GM12878 (cell line): Measurements from ENCODE around the gene SIN3A. TPM values are rescaled to one million over a fixed set of nuclear protein-coding genes. Genes with fewer than 3 reads are reported as not detected.

ENCODE experiments used
- CHD2 ChIP-seq: IDR thresholded peaks from 2 replicates; pipeline ENCODE4 v1.6.1; 2011; ENCODE audit warnings: low read depth, low read length, improper control_type of control experiment, borderline replicate concordance
- EP300 ChIP-seq, 2 experiments: fragments of 150-350 bp in 1 of 2; IDR thresholded peaks; 2 replicates each; pipeline ENCODE4 v1.6.1; 2011 to 2012; ENCODE audit warnings: low read depth in 2 of 2, low read length in 2 of 2, borderline replicate concordance in 1 of 2, improper control_type of control experiment in 1 of 2, inconsistent platforms in 1 of 2; ENCODE audit not compliant: control insufficient read depth in 1 of 2
- IRF4 ChIP-seq: IDR thresholded peaks from 2 replicates; pipeline ENCODE4 v1.6.1; 2011; ENCODE audit warnings: low read depth, low read length
- JUNB ChIP-seq: IDR thresholded peaks from 2 replicates; pipeline ENCODE4 v1.6.1; 2016; ENCODE audit warnings: antibody characterized with exemption, mild to moderate bottlenecking
- JUND ChIP-seq: IDR thresholded peaks from 2 replicates; pipeline ENCODE4 v1.6.1; 2012; ENCODE audit warnings: low read depth, mild to moderate bottlenecking, low read length, improper control_type of control experiment, moderate library complexity
- MEF2B ChIP-seq: fragments of 450-650 bp; IDR thresholded peaks from 2 replicates; pipeline ENCODE4 v1.6.1; 2018; ENCODE audit warnings: mild to moderate bottlenecking, moderate library complexity; ENCODE audit not compliant: partially characterized antibody, poor library complexity, severe bottlenecking
- RELA ChIP-seq: fragments of 450-650 bp; IDR thresholded peaks from 2 replicates; pipeline ENCODE4 v1.8.0; 2014; ENCODE audit warnings: borderline replicate concordance; ENCODE audit not compliant: partially characterized antibody
- SPI1 ChIP-seq: IDR thresholded peaks from 2 replicates; pipeline ENCODE4 v1.6.1; 2011; ENCODE audit warnings: low read depth, mild to moderate bottlenecking, low read length, moderate library complexity, borderline replicate concordance; ENCODE audit not compliant: insufficient read depth
- SREBF2 ChIP-seq: IDR thresholded peaks from 2 replicates; pipeline ENCODE4 v1.6.1; 2012; ENCODE audit warnings: mild to moderate bottlenecking, low read length
- YY1 ChIP-seq: IDR thresholded peaks from 2 replicates; pipeline ENCODE4 v1.6.1; 2011; ENCODE audit warnings: low read depth, mild to moderate bottlenecking, low read length
- ZNF274 ChIP-seq: IDR thresholded peaks from one replicate; pipeline ENCODE4 v1.8.0; 2011; ENCODE audit not compliant: insufficient read length, insufficient read depth
- polyA plus RNA-seq, 11 experiments: library from polyadenylated mRNA; depleted of rRNA in 4 of 11; unstranded in 6 of 11; stranded (reverse) in 5 of 11; fragments of >200 nt; fragmentation: Nextera tagmentation in 4 of 11; fragmentation: Illumina TruSeq in 1 of 11; extraction: Ambion mirVana in 4 of 11; extraction: Trizol in 1 of 11; gene quantifications; 1 replicate in 1 of 11; 2 replicates in 10 of 11; pipeline versions ENCODE4 v1.2.1 to v1.2.3, GENCODE V29; 2011 to 2016; ENCODE audit warnings: inconsistent platforms in 2 of 11, missing spikeins in 2 of 11, low read depth in 1 of 11
- total RNA-seq, 4 experiments: library from RNA; depleted of rRNA in 3 of 4; stranded (reverse); fragments of >200 nt in 3 of 4; fragmentation: Illumina TruSeq in 1 of 4; extraction: Trizol in 1 of 4; gene quantifications; 2 replicates each; pipeline versions ENCODE4 v1.2.1 to v1.2.3, GENCODE V29; 2013 to 2021
- TF ChIP-seq, protein P1 (sequence below): fragments of 450-650 bp; formaldehyde crosslinking; IDR thresholded peaks from 2 replicates; pipeline ENCODE4 v1.4.0; 2022; ENCODE audit warnings: mild to moderate bottlenecking, moderate library complexity
- TF ChIP-seq, protein P2 (sequence below): IDR thresholded peaks from 2 replicates; pipeline ENCODE4 v1.6.1; 2012; ENCODE audit warnings: mild to moderate bottlenecking, low read depth, low read length
- TF ChIP-seq, protein P3 (sequence below): IDR thresholded peaks from 2 replicates; pipeline ENCODE4 v1.6.1; 2011; ENCODE audit warnings: borderline replicate concordance, low read depth, mild to moderate bottlenecking, moderate library complexity, low read length; ENCODE audit not compliant: insufficient read depth, poor library complexity, severe bottlenecking
- TF ChIP-seq, protein P4 (sequence below): fragments of 150-350 bp; IDR thresholded peaks from 2 replicates; pipeline ENCODE4 v1.6.1; 2014; ENCODE audit warnings: mild to moderate bottlenecking, low read depth, low read length

The SIN3A gene
- total and polyA plus RNA-seq, 10 of the 15 experiments (the other 5 are each of a cell fraction or from before 2014, with no cell fraction given), result 6.4 to 62.2 (median 29.2) TPM

DNA sequence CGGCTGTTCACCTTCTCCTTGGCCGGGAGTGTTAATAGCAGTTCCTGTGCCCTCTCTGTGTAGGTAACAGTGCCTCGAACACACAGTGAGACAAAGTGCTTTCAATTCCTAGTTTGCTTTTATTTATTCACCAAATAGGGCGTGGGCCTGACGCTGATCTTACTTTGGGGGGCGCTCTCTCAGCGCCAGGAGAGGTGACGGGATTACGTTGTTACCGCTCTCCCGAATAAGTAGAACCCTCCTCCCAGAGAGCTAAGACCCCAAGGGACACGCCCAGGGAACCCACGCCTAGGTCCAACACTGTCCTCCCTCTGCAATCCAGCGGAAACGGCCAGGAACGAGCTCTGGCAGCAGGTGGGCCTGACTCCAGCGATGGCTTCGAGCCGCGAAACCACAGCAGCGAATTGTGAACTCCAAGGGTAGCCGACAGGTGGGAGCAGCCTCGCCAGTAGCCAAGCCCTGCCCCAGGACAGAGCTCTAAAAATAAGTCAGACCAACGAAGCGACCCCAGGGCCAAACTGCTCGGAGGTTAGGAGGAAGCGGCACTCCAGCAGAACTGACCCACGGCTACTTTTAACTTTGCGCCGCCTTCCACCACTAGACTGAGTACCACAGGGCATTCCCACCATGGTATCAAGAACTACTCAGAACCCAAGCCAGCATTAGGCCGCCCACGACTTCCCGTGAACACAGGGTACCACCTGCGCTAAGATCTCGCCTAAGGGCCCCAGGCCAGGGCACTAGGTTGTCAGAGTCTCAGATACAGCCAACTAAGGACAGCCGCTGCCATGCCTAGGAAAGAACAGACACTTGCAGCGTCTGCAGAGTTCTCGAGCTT, 1.6 kb upstream of the SIN3A start (continued):
- TF ChIP-seq, protein P1, sequence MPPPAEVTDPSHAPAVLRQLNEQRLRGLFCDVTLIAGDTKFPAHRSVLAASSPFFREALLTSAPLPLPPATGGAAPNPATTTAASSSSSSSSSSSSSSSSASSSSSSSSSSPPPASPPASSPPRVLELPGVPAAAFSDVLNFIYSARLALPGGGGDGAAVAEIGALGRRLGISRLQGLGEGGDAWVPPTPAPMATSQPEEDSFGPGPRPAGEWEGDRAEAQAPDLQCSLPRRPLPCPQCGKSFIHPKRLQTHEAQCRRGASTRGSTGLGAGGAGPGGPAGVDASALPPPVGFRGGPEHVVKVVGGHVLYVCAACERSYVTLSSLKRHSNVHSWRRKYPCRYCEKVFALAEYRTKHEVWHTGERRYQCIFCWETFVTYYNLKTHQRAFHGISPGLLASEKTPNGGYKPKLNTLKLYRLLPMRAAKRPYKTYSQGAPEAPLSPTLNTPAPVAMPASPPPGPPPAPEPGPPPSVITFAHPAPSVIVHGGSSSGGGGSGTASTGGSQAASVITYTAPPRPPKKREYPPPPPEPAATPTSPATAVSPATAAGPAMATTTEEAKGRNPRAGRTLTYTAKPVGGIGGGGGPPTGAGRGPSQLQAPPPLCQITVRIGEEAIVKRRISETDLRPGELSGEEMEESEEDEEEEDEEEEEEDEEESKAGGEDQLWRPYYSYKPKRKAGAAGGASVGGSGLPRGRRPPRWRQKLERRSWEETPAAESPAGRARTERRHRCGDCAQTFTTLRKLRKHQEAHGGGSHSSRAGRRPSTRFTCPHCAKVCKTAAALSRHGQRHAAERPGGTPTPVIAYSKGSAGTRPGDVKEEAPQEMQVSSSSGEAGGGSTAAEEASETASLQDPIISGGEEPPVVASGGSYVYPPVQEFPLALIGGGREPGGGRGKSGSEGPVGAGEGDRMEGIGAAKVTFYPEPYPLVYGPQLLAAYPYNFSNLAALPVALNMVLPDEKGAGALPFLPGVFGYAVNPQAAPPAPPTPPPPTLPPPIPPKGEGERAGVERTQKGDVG (CRISPR knock-in tag), result no peak
- TF ChIP-seq, protein P2, sequence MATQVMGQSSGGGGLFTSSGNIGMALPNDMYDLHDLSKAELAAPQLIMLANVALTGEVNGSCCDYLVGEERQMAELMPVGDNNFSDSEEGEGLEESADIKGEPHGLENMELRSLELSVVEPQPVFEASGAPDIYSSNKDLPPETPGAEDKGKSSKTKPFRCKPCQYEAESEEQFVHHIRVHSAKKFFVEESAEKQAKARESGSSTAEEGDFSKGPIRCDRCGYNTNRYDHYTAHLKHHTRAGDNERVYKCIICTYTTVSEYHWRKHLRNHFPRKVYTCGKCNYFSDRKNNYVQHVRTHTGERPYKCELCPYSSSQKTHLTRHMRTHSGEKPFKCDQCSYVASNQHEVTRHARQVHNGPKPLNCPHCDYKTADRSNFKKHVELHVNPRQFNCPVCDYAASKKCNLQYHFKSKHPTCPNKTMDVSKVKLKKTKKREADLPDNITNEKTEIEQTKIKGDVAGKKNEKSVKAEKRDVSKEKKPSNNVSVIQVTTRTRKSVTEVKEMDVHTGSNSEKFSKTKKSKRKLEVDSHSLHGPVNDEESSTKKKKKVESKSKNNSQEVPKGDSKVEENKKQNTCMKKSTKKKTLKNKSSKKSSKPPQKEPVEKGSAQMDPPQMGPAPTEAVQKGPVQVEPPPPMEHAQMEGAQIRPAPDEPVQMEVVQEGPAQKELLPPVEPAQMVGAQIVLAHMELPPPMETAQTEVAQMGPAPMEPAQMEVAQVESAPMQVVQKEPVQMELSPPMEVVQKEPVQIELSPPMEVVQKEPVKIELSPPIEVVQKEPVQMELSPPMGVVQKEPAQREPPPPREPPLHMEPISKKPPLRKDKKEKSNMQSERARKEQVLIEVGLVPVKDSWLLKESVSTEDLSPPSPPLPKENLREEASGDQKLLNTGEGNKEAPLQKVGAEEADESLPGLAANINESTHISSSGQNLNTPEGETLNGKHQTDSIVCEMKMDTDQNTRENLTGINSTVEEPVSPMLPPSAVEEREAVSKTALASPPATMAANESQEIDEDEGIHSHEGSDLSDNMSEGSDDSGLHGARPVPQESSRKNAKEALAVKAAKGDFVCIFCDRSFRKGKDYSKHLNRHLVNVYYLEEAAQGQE, result no peak
- TF ChIP-seq RELA, result no peak
- TF ChIP-seq JUNB, result no peak
- TF ChIP-seq, protein P3, sequence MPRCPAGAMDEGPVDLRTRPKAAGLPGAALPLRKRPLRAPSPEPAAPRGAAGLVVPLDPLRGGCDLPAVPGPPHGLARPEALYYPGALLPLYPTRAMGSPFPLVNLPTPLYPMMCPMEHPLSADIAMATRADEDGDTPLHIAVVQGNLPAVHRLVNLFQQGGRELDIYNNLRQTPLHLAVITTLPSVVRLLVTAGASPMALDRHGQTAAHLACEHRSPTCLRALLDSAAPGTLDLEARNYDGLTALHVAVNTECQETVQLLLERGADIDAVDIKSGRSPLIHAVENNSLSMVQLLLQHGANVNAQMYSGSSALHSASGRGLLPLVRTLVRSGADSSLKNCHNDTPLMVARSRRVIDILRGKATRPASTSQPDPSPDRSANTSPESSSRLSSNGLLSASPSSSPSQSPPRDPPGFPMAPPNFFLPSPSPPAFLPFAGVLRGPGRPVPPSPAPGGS, result no peak
- no peak for TF ChIP-seq IRF4
- peak in 1 of 2 experiments; percentile 39; a peak in 1 of 4 replicates for TF ChIP-seq EP300 (IDR thresholded peaks at IDR 0.05; ENCODE audit: borderline replicate concordance in 1 of 2, control insufficient read depth in 1 of 2, low read depth in 2 of 2, low read length in 2 of 2)
- no peak for TF ChIP-seq ZNF274
- 0 out of 2 replicates have a peak, but pooled peaks have one; percentile 14 for TF ChIP-seq YY1
- TF ChIP-seq SPI1, result no peak
- 0 out of 2 replicates have a peak, but pooled peaks have one; percentile 32 for TF ChIP-seq CHD2
- peak; percentile 13 for TF ChIP-seq MEF2B
- TF ChIP-seq SREBF2, result no peak
- TF ChIP-seq, protein P4, sequence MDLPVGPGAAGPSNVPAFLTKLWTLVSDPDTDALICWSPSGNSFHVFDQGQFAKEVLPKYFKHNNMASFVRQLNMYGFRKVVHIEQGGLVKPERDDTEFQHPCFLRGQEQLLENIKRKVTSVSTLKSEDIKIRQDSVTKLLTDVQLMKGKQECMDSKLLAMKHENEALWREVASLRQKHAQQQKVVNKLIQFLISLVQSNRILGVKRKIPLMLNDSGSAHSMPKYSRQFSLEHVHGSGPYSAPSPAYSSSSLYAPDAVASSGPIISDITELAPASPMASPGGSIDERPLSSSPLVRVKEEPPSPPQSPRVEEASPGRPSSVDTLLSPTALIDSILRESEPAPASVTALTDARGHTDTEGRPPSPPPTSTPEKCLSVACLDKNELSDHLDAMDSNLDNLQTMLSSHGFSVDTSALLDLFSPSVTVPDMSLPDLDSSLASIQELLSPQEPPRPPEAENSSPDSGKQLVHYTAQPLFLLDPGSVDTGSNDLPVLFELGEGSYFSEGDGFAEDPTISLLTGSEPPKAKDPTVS, result no peak
- TF ChIP-seq JUND, result no peak
